ENCODE measurements around the gene TSHZ2.
"Not testable (repeated sequence)": the region's sequence is repeated elsewhere in the genome, so short reads cannot be mapped to it uniquely, and the experiment has no call there.

Gene TSHZ2

DNA sequence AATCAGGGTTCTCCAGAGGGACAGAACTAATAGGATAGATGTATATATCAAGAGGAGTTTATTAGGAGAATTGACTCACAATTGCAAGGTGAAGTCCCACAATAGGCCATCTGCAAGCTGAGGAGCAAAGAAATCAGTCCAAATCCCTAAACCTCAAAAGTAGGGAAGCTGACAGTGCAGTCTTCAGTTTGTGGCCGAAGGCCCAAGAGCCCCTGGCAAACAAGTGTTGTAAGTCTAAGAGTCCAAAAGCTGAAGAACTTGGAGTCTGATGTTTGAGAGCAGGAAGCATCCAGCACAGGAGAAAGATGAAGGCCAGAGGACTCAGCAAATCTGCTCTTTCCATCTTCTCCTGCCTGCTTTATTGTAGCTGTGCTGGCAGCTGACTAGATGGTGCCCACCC, 117.7 kb downstream of the TSHZ2 start:
- DNase-seq = not testable (repeated sequence)

DNA sequence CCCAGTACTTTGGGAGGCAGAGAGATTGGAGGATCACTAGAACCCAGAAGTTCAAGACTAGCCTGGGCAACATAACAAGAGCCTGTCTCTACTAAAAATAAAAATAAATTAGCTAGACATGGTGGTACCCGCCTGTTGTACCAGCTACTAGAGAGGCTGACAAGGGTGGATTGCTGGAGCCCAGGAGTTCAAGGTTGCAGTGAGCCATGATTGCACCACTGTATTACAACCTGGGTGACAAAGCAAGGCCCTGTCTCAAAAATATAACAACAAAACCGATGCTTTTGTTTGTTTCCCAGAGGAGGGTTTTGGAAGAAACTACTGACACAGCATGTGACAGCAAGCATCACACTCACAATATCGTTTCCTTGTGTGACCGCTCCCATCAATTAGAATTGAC, 119.6 kb downstream of the TSHZ2 start:
- DNase-seq = no peak

DNA sequence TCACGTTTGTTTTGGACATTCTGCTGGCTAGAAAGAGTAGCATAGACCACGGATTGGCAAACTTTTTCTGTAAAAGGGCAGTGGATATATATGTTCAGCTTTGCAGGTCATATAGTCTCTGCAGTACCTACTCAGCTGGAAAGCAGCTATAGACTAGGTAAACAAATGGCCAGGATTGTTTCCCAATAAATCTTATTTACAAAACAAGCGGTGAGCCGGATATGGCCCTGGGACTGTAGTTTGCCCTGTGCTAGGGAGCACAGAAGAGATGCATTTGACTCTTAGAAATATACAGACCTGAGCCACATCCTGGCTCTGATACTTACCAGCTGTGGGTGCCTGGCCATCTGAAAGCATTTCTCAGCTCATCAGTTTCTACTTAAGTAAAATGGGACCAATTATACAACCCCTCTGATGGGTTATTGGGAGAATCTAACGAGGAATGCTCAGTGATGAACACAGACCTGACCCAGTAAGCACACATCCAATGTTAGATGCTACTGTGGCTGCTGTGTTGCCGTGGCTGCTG, 120.7 kb downstream of the TSHZ2 start:
- DNase-seq = no peak

GRCh38 chr20:53097371-53097770, 125.2 kb downstream of the TSHZ2 start:
- DNase-seq = no peak

GRCh38 chr20:53097791-53098190, 125.6 kb downstream of the TSHZ2 start:
- DNase-seq = no peak

DNA sequence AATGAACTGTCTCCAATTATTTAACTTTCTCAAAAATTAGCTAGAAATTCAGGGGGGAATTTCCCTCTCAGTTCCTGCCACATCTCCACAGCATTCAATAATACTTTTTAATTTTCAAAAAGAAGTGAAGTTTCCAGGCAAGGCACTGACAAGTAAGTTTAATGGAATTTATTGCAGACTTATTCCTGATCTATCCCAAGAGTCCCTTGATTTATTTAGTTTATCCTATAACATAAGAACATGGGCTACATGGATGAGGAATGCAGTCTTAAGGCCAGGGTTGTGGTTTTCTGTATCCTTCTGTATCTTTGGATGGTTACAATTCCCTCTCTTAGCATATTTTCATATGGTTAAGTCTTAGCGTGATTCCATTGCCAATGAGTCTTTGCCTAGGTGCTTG, 126.5 kb downstream of the TSHZ2 start:
- DNase-seq = no peak

DNA sequence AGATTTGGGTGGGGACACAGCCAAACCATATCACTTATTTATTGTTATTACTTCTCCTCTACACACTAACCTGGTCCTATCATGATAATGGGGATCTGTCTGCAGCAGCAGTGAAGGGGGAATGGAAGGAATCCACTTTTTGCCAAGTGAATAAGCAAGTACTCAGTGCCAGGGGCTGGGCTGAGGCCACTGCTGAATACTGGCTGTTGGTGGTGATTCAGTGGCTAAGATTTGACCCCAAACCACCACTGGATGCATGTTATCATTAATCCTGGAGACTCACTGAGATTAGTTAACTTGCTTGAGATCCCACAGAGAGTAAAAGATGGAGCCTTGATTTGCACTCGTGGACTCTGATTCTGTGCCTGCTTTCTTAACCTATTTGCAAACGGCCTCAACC, 127.7 kb downstream of the TSHZ2 start:
- no peak for DNase-seq

DNA sequence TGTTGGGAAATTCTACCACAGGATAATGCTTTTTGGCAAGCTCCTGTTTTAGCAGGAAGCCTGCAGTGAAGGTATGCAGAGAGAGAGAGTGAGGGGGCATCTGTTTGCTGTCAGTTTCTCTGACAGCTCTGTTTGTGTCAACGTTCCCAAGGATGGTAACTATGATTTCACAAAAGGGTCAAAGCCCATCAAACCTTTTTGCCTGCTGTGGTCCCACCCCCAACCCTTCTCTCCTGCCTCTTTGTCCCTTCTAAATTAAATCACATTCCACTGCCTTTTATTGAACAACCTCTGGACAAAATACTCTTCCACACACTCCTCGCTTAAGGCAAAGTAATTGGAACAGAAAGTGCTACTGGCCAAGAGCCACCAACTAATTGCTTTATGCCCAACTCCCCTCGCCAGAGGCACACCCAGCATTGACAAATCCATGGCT, 128.3 kb downstream of the TSHZ2 start:
- no peak for DNase-seq

- DNase-seq = no peak
Measured at GRCh38 chr20:53101992-53102760, 130.0 kb downstream of the TSHZ2 start.

DNA sequence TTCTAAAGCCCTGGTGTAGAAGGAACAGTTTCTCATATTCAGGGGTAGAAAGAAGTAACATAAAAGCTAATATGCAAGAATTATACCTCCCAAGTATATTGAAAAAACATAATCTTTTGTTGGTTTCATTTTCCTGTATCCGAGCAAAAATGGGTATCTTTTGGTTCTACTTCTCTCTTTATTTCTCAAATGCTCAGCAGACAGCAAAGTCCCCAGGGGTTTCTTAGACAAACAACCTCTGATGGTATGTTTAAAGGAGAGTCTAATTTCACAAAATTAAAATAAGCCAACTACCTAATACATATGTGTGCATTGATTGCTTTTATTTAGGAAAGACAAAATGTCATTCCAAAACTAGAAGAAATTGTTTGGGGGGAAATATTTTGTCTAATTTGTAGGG, 131.0 kb downstream of the TSHZ2 start:
- no peak for DNase-seq

DNA sequence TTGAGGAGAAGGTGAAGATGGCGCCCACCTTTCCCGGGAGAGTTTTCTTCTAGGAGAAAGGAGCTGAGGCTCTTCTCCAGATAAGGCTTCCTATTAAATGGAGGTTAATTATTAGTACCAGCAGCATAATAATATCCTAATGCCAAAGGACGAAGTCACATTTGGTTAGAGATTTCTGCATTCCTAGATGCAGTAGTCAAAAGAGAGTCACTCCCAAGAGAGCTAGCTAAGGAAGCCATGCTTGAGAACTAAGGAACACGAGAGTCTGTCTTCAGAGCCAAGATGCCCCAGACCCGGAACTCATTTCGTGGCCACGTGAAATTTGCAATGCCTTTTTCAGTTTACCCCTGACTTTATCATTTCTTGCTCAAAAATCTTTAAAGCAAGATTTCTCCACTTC, 132.7 kb downstream of the TSHZ2 start:
- DNase-seq = no peak

DNA sequence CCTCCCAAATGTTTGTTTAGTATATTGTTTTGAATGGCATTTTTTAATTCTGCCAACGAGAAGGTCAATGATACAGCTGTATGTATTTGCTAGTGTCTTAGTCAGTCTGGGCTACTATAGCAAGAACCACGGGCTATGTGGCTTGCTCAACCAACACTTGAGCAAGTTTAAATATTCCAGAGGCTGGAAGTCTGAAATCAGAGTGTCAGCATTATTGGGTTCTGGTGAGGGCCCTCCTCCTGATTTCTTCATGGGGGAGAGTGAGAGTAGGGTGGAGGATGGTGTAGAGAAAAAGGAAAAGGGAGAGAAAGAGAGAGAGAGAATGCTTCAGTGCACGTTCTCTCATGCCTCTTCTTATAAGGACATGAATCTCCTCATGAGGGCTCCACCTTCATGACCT, 144.6 kb downstream of the TSHZ2 start:
- no peak for DNase-seq

DNA sequence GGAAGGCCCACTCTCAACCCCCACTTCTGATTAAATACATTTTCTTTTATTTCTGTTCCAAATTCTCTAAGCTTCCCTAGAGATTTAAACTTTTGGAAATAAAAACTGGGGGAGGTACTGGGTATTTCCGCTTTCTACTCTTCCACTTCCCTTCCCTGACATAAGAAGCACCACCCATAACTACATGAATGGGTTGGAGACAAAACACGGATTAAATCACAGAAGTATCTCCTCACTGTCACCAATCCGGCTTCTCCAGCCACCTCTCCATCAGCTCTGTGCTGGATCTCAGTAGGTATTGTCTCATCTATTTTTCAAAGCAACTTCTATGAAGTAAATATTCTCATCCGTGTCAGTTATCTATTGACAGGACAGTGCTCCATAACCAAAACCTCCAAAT, 150.7 kb downstream of the TSHZ2 start:
- DNase-seq = no peak

DNA sequence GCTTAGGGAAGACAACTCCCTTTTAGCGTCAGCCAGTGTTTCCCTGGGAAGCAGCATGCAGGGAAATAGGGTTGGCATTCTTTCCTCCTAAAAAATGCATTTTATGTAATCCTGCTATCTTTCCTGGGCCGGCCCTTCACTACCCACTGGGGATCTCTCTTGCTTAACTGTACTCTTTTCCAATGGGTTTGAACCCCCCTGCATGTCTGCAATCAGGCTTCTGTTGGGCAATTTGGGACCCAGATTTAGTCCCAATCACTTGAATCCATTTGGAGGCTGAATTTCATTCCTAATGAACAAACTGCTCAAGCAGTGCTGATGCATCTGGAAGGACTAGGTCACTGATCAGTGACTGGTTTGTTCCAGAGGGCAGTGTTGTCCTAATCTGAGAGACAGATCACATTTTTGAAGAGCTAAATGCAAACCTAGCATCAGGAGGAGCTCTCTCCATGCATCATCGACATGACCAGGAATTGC, 152.0 kb downstream of the TSHZ2 start:
- no peak for DNase-seq

DNA sequence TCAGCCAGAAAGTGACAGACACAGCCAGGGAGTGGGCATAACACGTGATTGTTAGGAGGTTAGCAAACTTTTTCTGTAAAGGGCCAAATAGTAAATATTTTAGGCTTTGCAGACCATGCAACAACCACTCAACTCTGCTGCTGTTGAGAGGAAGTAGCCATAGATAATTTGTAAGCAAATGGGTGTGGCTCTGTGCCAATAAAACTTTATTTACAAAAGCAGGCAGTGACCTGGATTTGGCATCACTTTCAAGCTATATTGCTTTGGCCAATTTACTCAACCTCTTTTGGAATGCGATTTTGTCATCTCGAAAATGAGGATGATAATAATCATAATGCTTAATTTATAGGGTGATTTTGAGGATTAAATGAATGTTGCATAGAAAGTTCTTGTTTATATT, 152.6 kb downstream of the TSHZ2 start:
- no peak for DNase-seq

DNA sequence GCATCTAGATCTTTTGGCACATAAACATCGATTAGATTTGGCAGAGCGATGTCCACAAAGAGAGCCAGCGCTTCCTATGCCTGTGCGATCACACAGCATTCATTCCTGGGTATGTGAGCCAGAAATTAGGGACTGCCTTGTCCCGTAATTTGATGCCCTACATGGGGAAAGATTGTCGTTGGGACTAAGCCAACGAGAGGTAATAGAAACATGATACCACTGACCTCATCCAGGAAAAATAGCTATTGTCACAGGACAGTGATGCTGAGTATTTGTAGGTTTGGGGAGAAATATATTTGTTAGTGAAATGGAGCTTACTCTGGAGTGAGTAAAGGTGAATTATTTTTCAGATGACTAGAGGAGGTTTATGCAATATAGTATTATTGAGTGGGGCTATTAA, 154.0 kb downstream of the TSHZ2 start:
- peak; percentile 59 for DNase-seq

DNA sequence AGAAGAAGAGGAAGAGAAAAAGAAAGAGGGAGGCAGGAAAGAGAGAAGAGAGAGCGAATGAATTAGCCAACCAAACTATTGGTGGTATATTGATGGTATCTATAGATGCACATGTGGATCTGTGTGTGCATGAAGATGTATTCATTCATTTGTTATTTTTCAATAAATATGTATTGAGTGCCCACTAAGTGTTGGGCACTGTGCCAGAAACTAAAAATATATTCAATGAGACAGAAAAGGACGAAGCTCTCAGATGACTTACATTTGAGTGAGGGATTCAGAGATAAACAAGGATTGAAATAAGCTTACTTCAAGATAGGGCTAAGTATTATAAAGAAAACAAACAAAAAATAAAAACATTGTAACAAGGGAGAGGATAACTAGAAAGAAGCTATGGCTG, 154.9 kb downstream of the TSHZ2 start:
- no peak for DNase-seq

GRCh38 chr20:53128004-53128403, 155.8 kb downstream of the TSHZ2 start:
- no peak for DNase-seq

DNA sequence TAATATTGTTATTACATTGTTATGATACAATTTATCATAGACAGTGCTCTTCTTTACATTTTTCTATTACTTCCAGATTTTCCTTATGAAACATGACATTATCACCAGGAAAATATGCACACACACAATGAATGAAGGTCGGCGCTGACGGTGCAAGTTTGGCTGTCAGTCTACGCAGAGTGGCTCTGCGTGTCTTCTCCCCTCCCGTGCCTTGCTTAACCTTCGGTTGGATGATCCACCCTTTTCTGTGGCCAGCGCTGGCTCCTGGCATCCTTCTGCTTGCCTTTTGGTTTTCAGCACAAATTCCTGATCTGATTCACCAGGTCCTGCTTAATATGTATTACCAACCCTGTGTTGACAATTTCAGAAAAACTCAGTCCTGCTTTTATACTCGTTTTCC, 157.4 kb downstream of the TSHZ2 start:
- DNase-seq = no peak

- no peak for DNase-seq
Measured at GRCh38 chr20:53130795-53131194, 158.6 kb downstream of the TSHZ2 start.

DNA sequence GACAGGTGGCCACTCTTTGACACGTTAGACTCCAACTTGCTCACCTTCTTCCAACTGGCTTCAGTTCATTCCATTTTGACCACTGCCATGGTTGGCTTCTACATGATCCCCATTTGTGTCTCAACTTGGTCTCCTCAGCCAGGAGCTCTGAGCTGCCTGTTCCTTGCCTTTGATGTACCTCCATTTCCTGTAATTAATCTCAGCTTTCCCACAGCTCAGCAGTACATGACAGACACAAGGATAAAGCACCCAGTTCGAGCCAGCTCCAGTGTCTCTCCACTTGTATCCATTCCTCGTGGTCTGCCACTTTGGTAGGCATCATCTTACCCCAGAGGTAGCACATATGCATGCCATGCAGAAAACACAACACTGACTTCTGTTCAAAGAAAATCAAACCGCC, 161.0 kb downstream of the TSHZ2 start:
- DNase-seq = peak; percentile 17

DNA sequence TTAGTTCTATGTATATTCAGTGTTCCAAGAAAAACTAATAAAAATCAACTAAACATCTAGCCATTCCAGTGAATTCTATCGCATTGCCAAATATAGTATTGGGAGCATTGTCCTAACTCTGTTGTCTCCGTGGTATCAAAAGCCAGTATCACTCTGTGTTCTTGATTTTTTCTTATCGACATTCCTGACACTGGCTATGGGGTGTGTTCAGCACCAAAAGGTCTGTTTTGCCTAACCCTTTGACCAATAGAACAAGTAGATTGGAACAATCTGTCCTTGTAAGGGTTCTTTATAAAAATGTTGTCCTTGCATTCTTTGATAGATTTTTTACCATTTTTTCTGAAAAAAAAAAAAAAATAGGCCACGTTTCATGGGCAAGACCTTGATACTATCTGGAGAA, 161.5 kb downstream of the TSHZ2 start:
- DNase-seq = no peak

DNA sequence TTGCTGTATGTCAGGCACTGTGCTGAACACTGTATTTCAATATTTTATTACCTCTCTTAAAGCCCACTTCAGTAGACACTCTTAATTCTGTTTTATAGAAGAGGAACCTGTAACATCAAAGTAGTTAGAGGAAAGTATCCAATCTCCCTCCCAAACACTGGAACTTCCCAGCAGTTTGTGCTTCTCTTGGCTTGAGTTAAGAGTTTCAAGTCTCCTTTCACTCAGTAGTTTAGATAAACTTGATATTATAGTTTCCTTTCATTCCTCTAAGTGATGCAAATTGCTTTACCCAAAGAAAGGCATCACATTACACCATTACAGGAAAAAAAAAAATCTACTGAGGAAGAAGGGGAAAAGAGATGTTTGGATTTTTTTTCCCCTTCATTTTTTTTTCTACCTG, 164.3 kb downstream of the TSHZ2 start:
- DNase-seq = no peak

DNA sequence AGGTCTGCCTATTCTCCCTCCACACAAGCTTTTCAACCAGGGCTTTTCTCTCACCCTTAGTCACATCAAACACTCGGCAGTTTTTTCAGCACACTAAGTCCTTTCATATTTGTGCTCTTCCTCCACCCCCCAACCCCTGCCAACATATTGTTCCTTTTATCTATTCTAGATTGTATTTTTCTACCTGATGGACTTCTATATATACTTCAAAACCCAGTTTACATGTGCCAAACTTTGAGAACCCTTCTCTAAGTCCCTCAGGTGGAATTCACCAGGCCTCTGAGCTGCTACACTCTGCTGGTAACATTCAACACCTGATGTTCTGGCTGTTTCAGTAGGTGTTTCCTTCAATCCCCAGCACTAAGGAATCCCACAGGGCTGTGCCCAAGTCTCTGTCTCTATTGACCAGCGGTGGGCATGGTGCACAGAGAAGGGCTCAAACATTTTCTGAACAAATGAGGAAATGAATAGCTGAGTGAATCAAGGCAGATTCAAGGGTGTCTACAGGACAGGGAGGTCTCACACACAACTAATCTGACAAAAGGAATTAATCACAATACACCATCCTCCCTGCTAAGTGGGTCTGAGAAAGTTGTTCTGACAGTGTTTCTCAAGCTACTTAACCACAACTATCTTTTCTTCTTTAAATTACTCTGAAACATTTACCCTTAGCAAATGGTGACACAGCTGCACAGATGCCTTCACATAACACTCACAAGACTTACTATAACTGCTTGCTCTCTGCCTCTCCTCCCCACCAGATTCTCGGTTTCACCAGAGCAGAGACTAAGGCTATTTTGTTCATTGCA, 166.5 kb downstream of the TSHZ2 start:
- no peak for DNase-seq

Data from NCI-H2107 (cell line).